ENCODE results near the gene NANOG.
"Not testable (repeated sequence)": the region's sequence is repeated elsewhere in the genome, so short reads cannot be mapped to it uniquely, and the experiment has no call there.

Gene NANOG

DNA sequence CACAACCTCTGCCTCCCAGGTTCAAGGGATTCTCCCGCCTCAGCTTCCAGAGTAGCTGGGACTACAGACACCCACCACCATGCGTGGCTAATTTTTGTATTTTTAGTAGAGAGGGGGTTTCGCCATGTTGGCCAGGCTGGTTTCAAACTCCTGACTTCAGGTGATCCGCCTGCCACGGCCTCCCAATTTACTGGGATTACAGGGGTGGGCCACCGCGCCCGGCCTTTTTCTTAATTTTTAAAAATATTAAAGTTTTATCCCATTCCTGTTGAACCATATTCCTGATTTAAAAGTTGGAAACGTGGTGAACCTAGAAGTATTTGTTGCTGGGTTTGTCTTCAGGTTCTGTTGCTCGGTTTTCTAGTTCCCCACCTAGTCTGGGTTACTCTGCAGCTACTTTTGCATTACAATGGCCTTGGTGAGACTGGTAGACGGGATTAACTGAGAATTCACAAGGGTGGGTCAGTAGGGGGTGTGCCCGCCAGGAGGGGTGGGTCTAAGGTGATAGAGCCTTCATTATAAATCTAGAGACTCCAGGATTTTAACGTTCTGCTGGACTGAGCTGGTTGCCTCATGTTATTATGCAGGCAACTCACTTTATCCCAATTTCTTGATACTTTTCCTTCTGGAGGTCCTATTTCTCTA, at the start of gene NANOG:
NANOG (plus strand) TSS at position 519 of the 645 bp plus-strand sequence. CDS start 213 bp downstream, outside the sequence.
- DNase-seq: not testable (repeated sequence)

GRCh38 chr12:7747246-7747645, 42.0 kb upstream of the NANOG start, which contains the start of gene CLEC4C:
Gene CLEC4C, minus strand, starts transcription at chr12:7747375. Its CDS starts 27 bp downstream, at chr12:7747348.
- no peak for DNase-seq

GRCh38 chr12:7748852-7749251, 40.4 kb upstream of the NANOG start:
- DNase-seq: no peak

DNA sequence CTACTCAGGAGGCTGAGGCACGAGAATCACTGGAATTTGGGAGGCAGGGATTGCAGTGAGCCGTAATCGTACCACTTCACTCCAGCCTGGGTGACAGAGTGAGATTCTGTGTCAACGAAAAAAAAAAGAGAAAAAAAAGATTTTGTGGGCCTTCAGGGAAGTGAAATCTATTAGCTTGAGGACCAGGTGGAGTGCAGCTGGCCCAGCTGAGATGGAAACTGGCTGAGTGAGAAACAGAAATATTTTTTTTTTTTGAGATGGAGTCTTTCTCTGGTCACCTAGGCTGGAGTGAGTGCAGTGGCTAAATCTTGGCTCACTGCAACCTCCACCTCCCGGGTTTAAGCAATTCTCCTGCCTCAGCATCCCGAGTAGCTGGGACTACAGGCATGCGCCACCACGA, 39.8 kb upstream of the NANOG start:
- no peak for DNase-seq

DNA sequence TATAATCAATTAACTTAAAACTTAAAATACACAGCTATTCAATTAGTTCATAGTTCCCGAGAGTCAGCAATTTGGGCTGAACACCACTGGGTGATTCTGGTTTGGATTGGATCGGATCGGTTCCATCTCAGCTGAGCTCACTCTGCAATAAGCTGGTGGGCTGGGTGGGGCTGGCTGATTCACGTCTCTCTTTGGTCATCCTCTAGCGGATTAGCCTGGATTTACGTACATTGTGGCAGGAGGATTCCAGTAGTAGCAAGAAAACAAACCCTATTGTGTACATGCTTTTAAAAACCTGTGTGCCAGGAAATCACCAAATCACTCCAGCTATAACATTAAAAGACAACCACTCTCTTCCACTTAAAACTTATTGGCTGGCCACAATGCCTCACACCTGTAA, 38.9 kb upstream of the NANOG start:
- DNase-seq: no peak

GRCh38 chr12:7751394-7751793, 37.8 kb upstream of the NANOG start:
- no peak for DNase-seq

- DNase-seq: not testable (repeated sequence)
Observed at GRCh38 chr12:7751941-7752922, 37.0 kb upstream of the NANOG start.

DNA sequence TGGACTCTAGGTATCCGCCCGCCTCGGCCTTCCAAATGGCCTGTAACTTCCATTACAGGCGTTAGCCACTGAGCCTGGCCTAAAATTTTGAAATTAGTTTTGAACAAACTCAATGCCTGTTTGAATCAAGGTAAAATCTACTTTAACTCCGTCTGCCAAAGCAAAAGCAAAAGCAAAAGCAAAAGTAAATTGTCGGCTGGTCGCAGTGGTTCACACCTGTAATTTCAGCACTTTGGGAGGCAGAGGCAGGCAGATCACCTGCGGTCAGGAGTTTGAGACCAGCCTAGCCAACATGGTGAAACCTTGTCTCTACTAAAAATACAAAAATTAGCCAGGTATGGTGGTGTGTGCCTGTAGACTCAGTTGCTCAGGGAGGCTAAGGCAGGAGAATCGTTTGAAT, 33.5 kb upstream of the NANOG start:
- DNase-seq: not testable (repeated sequence)

DNA sequence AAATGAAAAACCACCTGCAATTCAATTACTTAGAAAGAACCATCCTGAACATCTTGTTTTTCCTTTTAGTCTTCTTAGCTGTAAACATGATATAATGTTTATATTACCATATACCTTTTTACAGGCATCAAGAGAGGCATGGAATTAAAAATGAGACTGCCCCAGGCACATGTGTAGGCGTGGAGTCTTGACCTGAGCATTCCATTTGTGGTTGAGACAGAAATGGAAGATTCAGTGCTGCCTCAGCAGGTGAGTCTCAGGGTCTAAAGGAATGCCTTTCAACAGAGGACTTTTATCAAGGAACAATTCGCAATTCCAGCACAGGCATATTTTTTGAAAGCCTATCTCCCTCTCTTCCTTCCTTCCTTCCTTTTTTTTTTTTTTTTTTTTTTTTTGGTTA, 32.2 kb upstream of the NANOG start:
- no peak for DNase-seq

- DNase-seq: no peak
Observed at GRCh38 chr12:7758766-7759140, 30.4 kb upstream of the NANOG start.

- no peak for DNase-seq
Observed at GRCh38 chr12:7769999-7770398, 19.2 kb upstream of the NANOG start.

GRCh38 chr12:7781274-7781673, 7.9 kb upstream of the NANOG start:
- DNase-seq: no peak

- no peak for DNase-seq
Observed at GRCh38 chr12:7782055-7782454, 7.1 kb upstream of the NANOG start.

DNA sequence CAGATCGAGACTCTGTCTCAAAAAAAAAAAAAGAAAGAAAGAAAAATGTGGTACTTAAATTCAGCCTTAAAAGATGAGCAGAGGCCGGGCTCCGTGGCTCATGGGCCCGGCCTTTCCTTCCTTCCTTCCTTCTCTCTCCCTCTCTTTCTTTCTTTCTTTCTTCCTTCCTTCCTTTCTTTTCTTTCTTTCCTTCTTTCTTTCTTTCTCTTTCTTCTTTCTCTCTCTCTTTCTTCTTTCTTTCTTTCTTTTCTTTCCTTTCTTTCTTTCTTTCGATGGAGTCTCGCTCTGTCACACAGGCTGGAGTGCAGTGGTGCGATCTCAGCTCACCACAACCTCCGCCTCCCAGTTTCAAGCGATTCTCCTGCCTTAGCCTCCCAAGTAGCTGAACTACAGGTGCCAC, 5.8 kb upstream of the NANOG start:
- DNase-seq: not testable (repeated sequence)

- no peak for DNase-seq
Observed at GRCh38 chr12:7784701-7785100, 4.5 kb upstream of the NANOG start.

- DNase-seq: no peak
Observed at GRCh38 chr12:7787574-7788293, 1.5 kb upstream of the NANOG start.

GRCh38 chr12:7788294-7788660, 925 bp upstream of the NANOG start:
- no peak for DNase-seq

- DNase-seq: no peak
Observed at GRCh38 chr12:7793211-7793610, 4.0 kb downstream of the NANOG start.

DNA sequence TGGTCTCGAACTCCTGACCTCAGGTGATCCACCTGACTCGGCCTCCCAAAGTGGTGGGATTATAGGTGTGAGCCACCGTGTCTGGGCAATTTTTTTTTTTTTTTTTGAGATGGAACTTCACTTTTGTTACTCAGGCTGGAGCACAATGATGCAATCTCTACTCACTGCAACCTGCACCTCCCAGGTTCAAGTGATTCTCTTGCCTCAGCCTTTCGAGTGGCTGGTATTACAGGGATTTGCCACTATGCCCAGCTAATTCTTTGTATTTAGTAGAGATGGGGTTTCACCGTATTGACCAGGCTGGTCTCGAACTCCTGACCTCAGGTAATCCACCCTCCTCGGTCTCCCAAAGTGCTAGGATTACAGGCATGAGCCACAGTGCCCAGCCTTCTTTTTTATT, 8.1 kb downstream of the NANOG start:
- not testable (repeated sequence) for DNase-seq

GRCh38 chr12:7797698-7798398, 8.6 kb downstream of the NANOG start:
- DNase-seq: no peak

- DNase-seq: not testable (repeated sequence)
Observed at GRCh38 chr12:7798750-7799308, 9.6 kb downstream of the NANOG start.

Measured in anterior cingulate cortex (tissue), 58 donors.